RWPE2 (cell line): Measurements from ENCODE around the gene LEFTY1.

Experiments used
- ATAC-seq: fragments of 200-7000 bp; cut with Tn5 transposase; 3 replicates; pipeline ENCODE4 v1.9.1; 2021; ENCODE audit warnings: low read depth
- DNase-seq: peaks from one replicate; pipeline ENCODE4 v3.0.0-alpha.2; 2020; ENCODE audit warnings: low spot score
- H3K27ac ChIP-seq: fragments of 450-650 bp; 2 replicates; pipeline ENCODE4 v1.5.1; 2017; ENCODE audit warnings: mild to moderate bottlenecking; ENCODE audit not compliant: poor library complexity, severe bottlenecking
- H3K27me3 ChIP-seq: fragments of 250-450 bp; sonication (Bioruptor Pico); 2 replicates; pipeline ENCODE4 v1.5.1; 2021; ENCODE audit warnings: mild to moderate bottlenecking, moderate library complexity; ENCODE audit not compliant: insufficient read depth, poor library complexity, severe bottlenecking
- H3K36me3 ChIP-seq: fragments of 250-450 bp; sonication (Bioruptor Pico); 2 replicates; pipeline ENCODE4 v1.5.1; 2020; ENCODE audit warnings: low read depth, mild to moderate bottlenecking, moderate library complexity
- H3K4me1 ChIP-seq: fragments of 250-450 bp; sonication (Bioruptor Pico); 2 replicates; pipeline ENCODE4 v1.5.1; 2021; ENCODE audit warnings: mild to moderate bottlenecking, moderate library complexity; ENCODE audit not compliant: insufficient read depth, poor library complexity, severe bottlenecking
- H3K4me3 ChIP-seq: fragments of 250-450 bp; sonication (Bioruptor Pico); 2 replicates; pipeline ENCODE4 v1.5.1; 2021; ENCODE audit warnings: mild to moderate bottlenecking, moderate library complexity; ENCODE audit not compliant: severe bottlenecking
- H3K9me3 ChIP-seq: fragments of 250-450 bp; sonication (Bioruptor Pico); 2 replicates; pipeline ENCODE4 v1.5.1; 2021; ENCODE audit warnings: mild to moderate bottlenecking, moderate library complexity; ENCODE audit not compliant: severe bottlenecking
- CTCF ChIP-seq: fragments of 450-650 bp; IDR thresholded peaks from one replicate; pipeline ENCODE4 v1.5.1; 2017; ENCODE audit warnings: mild to moderate bottlenecking, moderate library complexity; ENCODE audit not compliant: poor library complexity, severe bottlenecking

LEFTY1 gene

GRCh38 chr1:225860876-225861441, 28.0 kb downstream of the LEFTY1 start:
- Histone ChIP-seq H3K36me3 (no peaks in the 10 kb centered on the region), H3K27ac (no peak overlapping the region), H3K27me3 (no peaks in the 10 kb centered on the region), H3K4me1 (no peaks in the 10 kb centered on the region), H3K9me3 (no peaks in the 10 kb centered on the region), H3K4me3 (no peak overlapping the region)
- ATAC-seq (no peak), DNase-seq (no peak)
- TF ChIP-seq CTCF, result no peak

DNA sequence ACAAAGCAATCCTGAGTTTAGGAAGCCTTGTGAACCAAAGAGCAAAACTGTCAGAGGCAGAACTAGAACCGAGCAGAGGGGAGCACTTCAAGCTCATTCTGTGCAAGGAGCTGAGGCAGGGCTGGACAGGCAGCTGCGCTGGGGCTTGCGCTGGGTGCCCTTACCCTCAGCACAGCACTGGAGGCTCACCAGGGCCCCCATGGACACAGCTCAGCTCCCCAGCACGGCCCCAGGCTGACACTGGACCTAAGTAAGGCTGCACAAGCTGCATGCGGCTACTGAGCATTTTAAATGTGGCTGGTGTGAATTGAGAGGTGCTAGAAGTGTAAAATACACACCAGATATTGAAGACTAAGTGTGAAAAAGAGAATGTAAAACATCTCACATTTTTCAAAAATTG, 28.8 kb downstream of the LEFTY1 start:
- H3K27ac ChIP-seq, result no peak overlapping the region
- DNase-seq (no peak), ATAC-seq (no peak)
- no peaks in the 10 kb centered on the region for H3K4me1 ChIP-seq
- no peaks in the 10 kb centered on the region for H3K9me3 ChIP-seq
- H3K27me3 ChIP-seq, result no peaks in the 10 kb centered on the region
- no peak for TF ChIP-seq CTCF
- H3K36me3 ChIP-seq, result no peaks in the 10 kb centered on the region
- H3K4me3 ChIP-seq, result no peak overlapping the region

GRCh38 chr1:225859151-225859550, 29.8 kb downstream of the LEFTY1 start:
- Histone ChIP-seq H3K27me3 (no peaks in the 10 kb centered on the region), H3K9me3 (no peaks in the 10 kb centered on the region), H3K4me1 (no peaks in the 10 kb centered on the region), H3K27ac (no peak overlapping the region), H3K4me3 (no peak overlapping the region), H3K36me3 (no peaks in the 10 kb centered on the region)
- TF ChIP-seq CTCF, result no peak
- ATAC-seq (no peak), DNase-seq (no peak)

GRCh38 chr1:225857256-225857655, 31.7 kb downstream of the LEFTY1 start:
- no peak for DNase-seq
- no peak for TF ChIP-seq CTCF
- Histone ChIP-seq H3K4me1 (no peaks in the 10 kb centered on the region), H3K36me3 (no peaks in the 10 kb centered on the region), H3K27me3 (no peaks in the 10 kb centered on the region), H3K4me3 (no peak overlapping the region), H3K9me3 (no peaks in the 10 kb centered on the region), H3K27ac (no peak overlapping the region)
- no peak for ATAC-seq

GRCh38 chr1:225855503-225856300, 33.2 kb downstream of the LEFTY1 start:
- ATAC-seq (no peak), DNase-seq (no peak)
- no peaks in the 10 kb centered on the region for H3K36me3 ChIP-seq
- H3K4me3 ChIP-seq, result no peak overlapping the region
- H3K27me3 ChIP-seq, result no peaks in the 10 kb centered on the region
- no peaks in the 10 kb centered on the region for H3K9me3 ChIP-seq
- no peaks in the 10 kb centered on the region for H3K4me1 ChIP-seq
- no peak overlapping the region for H3K27ac ChIP-seq
- TF ChIP-seq CTCF, result no peak
